A549 (cell line): ENCODE data around the gene KIF5C. TPM values are rescaled to one million over a fixed set of nuclear protein-coding genes. Genes with fewer than 3 reads are reported as not detected.

Source experiments
- ATAC-seq, 2 experiments: fragments of 200-7000 bp in 1 of 2; fragments of >200 bp in 1 of 2; cut with Nextera tagmentation in 1 of 2; cut with Tn5 transposase in 1 of 2; 3 replicates each; pipeline versions ENCODE4 v1.8.0 to v1.9.1; 2018 to 2020; ENCODE audit warnings: mild to moderate bottlenecking in 1 of 2, moderate library complexity in 1 of 2
- CTCF ChIA-PET: fragments of 300-600 bp; sonication (Branson Sonifier 250); formaldehyde crosslinking; extraction: SDS; loops from one replicate; lab custom pipeline; 2021; ENCODE audit warnings: antibody characterized with exemption, inconsistent platforms; lab: Yijun Ruan, JAX
- POLR2A ChIA-PET: fragments of 350-600 bp; formaldehyde crosslinking; extraction: SDS; loops from one replicate; lab custom pipeline; 2021; ENCODE audit warnings: antibody characterized with exemption, inconsistent platforms; lab: Yijun Ruan, JAX
- DNase-seq, 2 experiments: peaks; one replicate each; pipeline versions ENCODE4 v3.0.0 to v3.0.0-alpha.2; 2011 to 2016; ENCODE audit warnings: low read depth in 1 of 2, low spot score in 1 of 2
- FAIRE-seq: peaks from 2 replicates; lab custom pipeline; 2011; peaks lifted over from hg19 to GRCh38; lab: Jason Lieb, UNC
- H3K27ac ChIP-seq, 2 experiments: fragments of >200 bp; sonication (Bioruptor Twin); formaldehyde crosslinking; 3 replicates each; pipeline ENCODE4 v1.5.1; 2016 to 2017
- H3K4me1 ChIP-seq: fragments of >200 bp; sonication (Bioruptor Twin); formaldehyde crosslinking; 3 replicates; pipeline ENCODE4 v1.6.1; 2016
- H3K4me2 ChIP-seq: fragments of >200 bp; sonication (Bioruptor Twin); formaldehyde crosslinking; 3 replicates; pipeline ENCODE4 v1.6.1; 2016
- H3K4me3 ChIP-seq: fragments of >200 bp; sonication (Bioruptor Twin); formaldehyde crosslinking; 3 replicates; pipeline ENCODE4 v1.5.1; 2016
- H3K9me3 ChIP-seq: fragments of >200 bp; sonication (Bioruptor Twin); formaldehyde crosslinking; 3 replicates; pipeline ENCODE4 v1.6.1; 2016
- BHLHE40 ChIP-seq: IDR thresholded peaks from 2 replicates; pipeline ENCODE4 v1.6.1; 2012; ENCODE audit warnings: low read depth, low read length, inconsistent platforms
- CBX8 ChIP-seq: fragments of 200-600 bp; sonication (generic); IDR thresholded peaks from 2 replicates; pipeline ENCODE4 v1.6.1; 2016
- CEBPB ChIP-seq, 2 experiments: fragments of >200 bp in 1 of 2; sonication (Bioruptor Twin) in 1 of 2; formaldehyde crosslinking in 1 of 2; IDR thresholded peaks; 2 replicates each; pipeline ENCODE4 v1.6.1; 2012 to 2016
- EHF ChIP-seq: fragments of 250-450 bp; sonication (Bioruptor Pico); IDR thresholded peaks from 2 replicates; pipeline ENCODE4 v1.5.0; 2020; ENCODE audit warnings: mild to moderate bottlenecking
- EHMT2 ChIP-seq: fragments of 200-600 bp; sonication (generic); IDR thresholded peaks from 2 replicates; pipeline ENCODE4 v1.6.1; 2016; ENCODE audit warnings: antibody characterized with exemption, low read depth, mild to moderate bottlenecking, moderate library complexity
- ESRRA ChIP-seq: fragments of 150-350 bp; IDR thresholded peaks from 2 replicates; pipeline ENCODE4 v1.6.1; 2014; ENCODE audit warnings: mild to moderate bottlenecking, low read length, borderline replicate concordance
- FOXS1 ChIP-seq: fragments of 250-450 bp; sonication (Bioruptor Pico); IDR thresholded peaks from 2 replicates; pipeline ENCODE4 v1.5.0; 2020; ENCODE audit warnings: mild to moderate bottlenecking, moderate library complexity
- HDAC2 ChIP-seq: fragments of 200-600 bp; sonication (generic); IDR thresholded peaks from 2 replicates; pipeline ENCODE4 v1.6.1; 2016
- HEYL ChIP-seq: fragments of 250-450 bp; sonication (Bioruptor Pico); IDR thresholded peaks from 2 replicates; pipeline ENCODE4 v1.8.0; 2021; ENCODE audit warnings: mild to moderate bottlenecking, moderate library complexity
- HMGXB4 ChIP-seq: fragments of 250-450 bp; sonication (Bioruptor Pico); IDR thresholded peaks from 2 replicates; pipeline ENCODE4 v1.5.0; 2021; ENCODE audit warnings: mild to moderate bottlenecking, moderate library complexity, borderline replicate concordance
- HOXA7 ChIP-seq: fragments of 250-450 bp; sonication (Bioruptor Pico); IDR thresholded peaks from 2 replicates; pipeline ENCODE4 v1.5.0; 2020; ENCODE audit warnings: mild to moderate bottlenecking, moderate library complexity
- HOXB13 ChIP-seq: fragments of 250-450 bp; sonication (Bioruptor Pico); IDR thresholded peaks from 2 replicates; pipeline ENCODE4 v1.5.0; 2020; ENCODE audit warnings: low read depth, mild to moderate bottlenecking, moderate library complexity
- JUN ChIP-seq, 2 experiments: fragments of >200 bp; sonication (Bioruptor Twin); formaldehyde crosslinking; IDR thresholded peaks; 2 replicates in 1 of 2; 3 replicates in 1 of 2; pipeline ENCODE4 v1.6.1; 2016 to 2017
- KDM5A ChIP-seq: fragments of 200-600 bp; sonication (generic); IDR thresholded peaks from 2 replicates; pipeline ENCODE4 v1.6.1; 2016; ENCODE audit warnings: antibody characterized with exemption, mild to moderate bottlenecking
- MAZ ChIP-seq: fragments of 150-350 bp; IDR thresholded peaks from 2 replicates; pipeline ENCODE4 v1.6.1; 2014; ENCODE audit warnings: antibody characterized with exemption, low read depth, low read length, borderline replicate concordance
- NPAS2 ChIP-seq: fragments of 250-450 bp; sonication (Bioruptor Pico); IDR thresholded peaks from 2 replicates; pipeline ENCODE4 v1.8.0; 2022; ENCODE audit warnings: mild to moderate bottlenecking, moderate library complexity, borderline replicate concordance
- NR3C1 ChIP-seq: fragments of >200 bp; sonication (Bioruptor Twin); formaldehyde crosslinking; IDR thresholded peaks from 3 replicates; pipeline ENCODE4 v1.6.1; 2017
- PBX3 ChIP-seq: IDR thresholded peaks from 2 replicates; pipeline ENCODE4 v1.6.1; 2012
- POLR2AphosphoS2 ChIP-seq: conservative IDR thresholded peaks from 2 replicates; pipeline ENCODE4 v1.6.1; 2012; ENCODE audit warnings: low read length, improper control_type of control experiment, inconsistent platforms
- RAD21 ChIP-seq, 2 experiments: fragments of >200 bp in 1 of 2; sonication (Bioruptor Twin) in 1 of 2; formaldehyde crosslinking in 1 of 2; IDR thresholded peaks in 1 of 2; conservative IDR thresholded peaks in 1 of 2; 2 replicates in 1 of 2; 3 replicates in 1 of 2; pipeline ENCODE4 v1.6.1; 2012 to 2018; ENCODE audit warnings: inconsistent platforms in 1 of 2
- RARB ChIP-seq: fragments of 250-450 bp; sonication (Bioruptor Pico); IDR thresholded peaks from 2 replicates; pipeline ENCODE4 v1.8.0; 2021; ENCODE audit warnings: mild to moderate bottlenecking, moderate library complexity
- REST ChIP-seq: fragments of 200-600 bp; sonication (generic); IDR thresholded peaks from 2 replicates; pipeline ENCODE4 v1.6.1; 2016; ENCODE audit warnings: antibody characterized with exemption, mild to moderate bottlenecking, moderate library complexity
- RFX5 ChIP-seq: fragments of 450-650 bp; IDR thresholded peaks from 2 replicates; pipeline ENCODE4 v1.7.1; 2014; ENCODE audit warnings: antibody characterized with exemption, mild to moderate bottlenecking, moderate library complexity
- RNF2 ChIP-seq: fragments of 200-600 bp; sonication (generic); IDR thresholded peaks from 2 replicates; pipeline ENCODE4 v1.6.1; 2016; ENCODE audit warnings: low read depth, mild to moderate bottlenecking, antibody characterized with exemption, moderate library complexity, borderline replicate concordance
- SMC3 ChIP-seq: fragments of >200 bp; sonication (Bioruptor Twin); formaldehyde crosslinking; IDR thresholded peaks from 3 replicates; pipeline ENCODE4 v1.6.1; 2018; ENCODE audit warnings: inconsistent platforms
- TFCP2L1 ChIP-seq: fragments of 250-450 bp; sonication (Bioruptor Pico); IDR thresholded peaks from 2 replicates; pipeline ENCODE4 v1.5.0; 2021; ENCODE audit warnings: mild to moderate bottlenecking
- USF2 ChIP-seq: fragments of 450-650 bp; IDR thresholded peaks from 2 replicates; pipeline ENCODE4 v1.6.1; 2014; ENCODE audit warnings: antibody characterized with exemption
- ZFP36 ChIP-seq: fragments of 450-650 bp; IDR thresholded peaks from 2 replicates; pipeline ENCODE4 v1.6.1; 2014; ENCODE audit warnings: borderline replicate concordance; ENCODE audit not compliant: partially characterized antibody
- WGBS: methylation state at CpG from one replicate; pipeline ENCODE4 v1.1.6; 2017; ENCODE audit errors: missing lambda C conversion rate; 5-methylcytosine and 5-hydroxymethylcytosine counted together
- polyA plus RNA-seq, 4 experiments: library from polyadenylated mRNA; depleted of rRNA in 3 of 4; stranded (reverse); fragments of >200 nt; fragmentation: RNase III in 1 of 4; extraction: RNeasy Plus Mini Kit Qiagen cat#74134 plus additional on column Dnase treatment in 1 of 4; gene quantifications; 2 replicates in 3 of 4; 3 replicates in 1 of 4; pipeline ENCODE4 v1.2.3, GENCODE V29; 2011 to 2017

The KIF5C gene
- polyA plus RNA-seq, 2 of the 4 experiments (the other 2 are of a cell fraction) = 0.27 to 0.30 TPM

- DNase-seq (no peak), ATAC-seq (no peak), FAIRE-seq (no peak)
- Histone ChIP-seq H3K4me1 (peaks cover 11% of the 10 kb centered on the region), H3K4me3 (peak overlapping the region; percentile 59; the same call in 2 of the 3 replicates), H3K4me2 (peak overlapping the region; percentile 98), H3K27ac (no peak overlapping the region), H3K9me3 (0 out of 3 replicates have a peak, but pooled peaks cover 7% of the 10 kb centered on the region)
- TF ChIP-seq KDM5A = no peak
- no peak for TF ChIP-seq CBX8
- TF ChIP-seq RARB = no peak
- TF ChIP-seq JUN (IDR thresholded peaks at IDR 0.05) = no peak
- TF ChIP-seq RFX5 = no peak
- no peak for TF ChIP-seq CEBPB (IDR thresholded peaks at IDR 0.05)
- TF ChIP-seq HMGXB4 (CRISPR knock-in tag) = no peak
- no peak for TF ChIP-seq HEYL (CRISPR knock-in tag)
- TF ChIP-seq RAD21 (conservative IDR thresholded peaks at IDR 0.05 in 1 of 2, IDR thresholded peaks at IDR 0.05 in 1 of 2) = no peak
- no peak for TF ChIP-seq USF2
- no peak for TF ChIP-seq SMC3
- no peak for TF ChIP-seq REST
- no peak for TF ChIP-seq TFCP2L1
- no peak for TF ChIP-seq RNF2
- no peak for TF ChIP-seq HDAC2
- no peak for TF ChIP-seq FOXS1 (CRISPR knock-in tag)
- TF ChIP-seq BHLHE40 = no peak
- no peak for TF ChIP-seq EHF (CRISPR knock-in tag)
- TF ChIP-seq MAZ = no peak
- CTCF ChIA-PET = no interaction called here
- WGBS = 48% methylated on average over 24 of the region's 25 CpGs
- POLR2A ChIA-PET = no interaction called here
Observed at GRCh38 chr2:148876202-148876594, 1.2 kb downstream of the KIF5C start.

GRCh38 chr2:148876595-148877402 lies 1.8 kb downstream of the KIF5C start:
- Histone ChIP-seq H3K4me1 (peaks cover 11% of the 10 kb centered on the region), H3K4me3 (peak overlapping the region; percentile 59; the same call in 2 of the 3 replicates), H3K4me2 (peak overlapping the region; percentile 98), H3K27ac (no peak overlapping the region), H3K9me3 (0 out of 3 replicates have a peak, but pooled peaks cover 7% of the 10 kb centered on the region)
- FAIRE-seq = no peak
- TF ChIP-seq ZFP36 (no peak), HOXA7 (CRISPR knock-in tag) (no peak), EHMT2 (no peak), ESRRA (no peak), NPAS2 (CRISPR knock-in tag) (no peak), PBX3 (no peak), HOXB13 (no peak), NR3C1 (no peak), POLR2AphosphoS2 (no peak)
- no peak for DNase-seq
- 37% methylated on average over 26 of the region's 34 CpGs for WGBS
- CTCF ChIA-PET = no interaction called here
- POLR2A ChIA-PET = no interaction called here
- ATAC-seq = no peak; a peak in 2 of 6 replicates
